Neutrophil (primary cell): ENCODE results near the gene PPARGC1A.

Experiments used
- H3K27ac ChIP-seq: fragments of 200-600 bp; sonication (generic); 2 replicates; pipeline ENCODE4 v1.5.1; 2016; ENCODE audit warnings: mild to moderate bottlenecking, moderate library complexity
- H3K27me3 ChIP-seq: fragments of 200-600 bp; sonication (generic); 2 replicates; pipeline ENCODE4 v1.6.0; 2016; ENCODE audit warnings: mild to moderate bottlenecking
- H3K36me3 ChIP-seq: fragments of 200-600 bp; sonication (generic); 2 replicates; pipeline ENCODE4 v1.5.1; 2017
- H3K4me1 ChIP-seq, 2 experiments: fragments of 200-600 bp in 1 of 2; sonication (generic) in 1 of 2; 1 replicate in 1 of 2; 2 replicates in 1 of 2; pipeline versions ENCODE4 v1.5.1 to v1.6.1; 2013 to 2016; ENCODE audit warnings: low read depth in 1 of 2, low read length in 1 of 2, mild to moderate bottlenecking in 1 of 2, moderate library complexity in 1 of 2; ENCODE audit not compliant: control insufficient read depth in 1 of 2, insufficient read depth in 1 of 2
- H3K4me3 ChIP-seq, 2 experiments: fragments of 200-600 bp in 1 of 2; sonication (generic) in 1 of 2; 1 replicate in 1 of 2; 2 replicates in 1 of 2; pipeline ENCODE4 v1.5.1; 2013 to 2016; ENCODE audit warnings: low read depth in 1 of 2, low read length in 1 of 2, mild to moderate bottlenecking in 1 of 2, moderate library complexity in 1 of 2
- H3K9me3 ChIP-seq: fragments of 200-600 bp; sonication (generic); 2 replicates; pipeline ENCODE4 v1.5.1; 2016
- TF ChIP-seq, protein P1 (sequence below): fragments of 200-600 bp; sonication (generic); IDR thresholded peaks from 2 replicates; pipeline ENCODE4 v1.5.1; 2016; ENCODE audit warnings: antibody characterized with exemption

Gene PPARGC1A

DNA sequence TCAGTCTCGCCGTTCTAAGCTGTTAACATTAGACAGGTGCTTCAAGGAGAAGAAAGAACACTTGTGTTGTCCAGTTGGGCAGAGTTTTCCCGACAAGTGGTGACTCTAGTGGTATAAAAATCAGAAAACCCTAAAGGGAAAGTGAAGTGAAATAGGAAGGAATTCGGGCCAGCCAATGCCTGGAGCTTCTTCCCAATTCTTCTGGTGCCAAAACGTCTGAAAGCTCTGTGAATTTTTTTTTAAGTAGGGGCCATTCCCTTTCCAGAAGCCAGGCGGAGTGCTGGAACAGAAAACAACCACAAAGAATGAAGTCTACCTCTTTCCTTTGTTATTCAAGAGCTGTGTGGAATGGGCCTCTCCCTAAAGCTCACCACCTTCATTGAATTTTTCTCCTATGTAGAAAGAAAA, 43.1 kb upstream of the PPARGC1A start:
- Histone ChIP-seq H3K36me3 (no peaks in the 10 kb centered on the region), H3K9me3 (no peaks in the 10 kb centered on the region), H3K4me3 (no peak overlapping the region), H3K4me1 (no peaks in the 10 kb centered on the region), H3K27ac (no peak overlapping the region), H3K27me3 (no peaks in the 10 kb centered on the region)
- TF ChIP-seq, protein P1, sequence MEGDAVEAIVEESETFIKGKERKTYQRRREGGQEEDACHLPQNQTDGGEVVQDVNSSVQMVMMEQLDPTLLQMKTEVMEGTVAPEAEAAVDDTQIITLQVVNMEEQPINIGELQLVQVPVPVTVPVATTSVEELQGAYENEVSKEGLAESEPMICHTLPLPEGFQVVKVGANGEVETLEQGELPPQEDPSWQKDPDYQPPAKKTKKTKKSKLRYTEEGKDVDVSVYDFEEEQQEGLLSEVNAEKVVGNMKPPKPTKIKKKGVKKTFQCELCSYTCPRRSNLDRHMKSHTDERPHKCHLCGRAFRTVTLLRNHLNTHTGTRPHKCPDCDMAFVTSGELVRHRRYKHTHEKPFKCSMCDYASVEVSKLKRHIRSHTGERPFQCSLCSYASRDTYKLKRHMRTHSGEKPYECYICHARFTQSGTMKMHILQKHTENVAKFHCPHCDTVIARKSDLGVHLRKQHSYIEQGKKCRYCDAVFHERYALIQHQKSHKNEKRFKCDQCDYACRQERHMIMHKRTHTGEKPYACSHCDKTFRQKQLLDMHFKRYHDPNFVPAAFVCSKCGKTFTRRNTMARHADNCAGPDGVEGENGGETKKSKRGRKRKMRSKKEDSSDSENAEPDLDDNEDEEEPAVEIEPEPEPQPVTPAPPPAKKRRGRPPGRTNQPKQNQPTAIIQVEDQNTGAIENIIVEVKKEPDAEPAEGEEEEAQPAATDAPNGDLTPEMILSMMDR, result no peak

DNA sequence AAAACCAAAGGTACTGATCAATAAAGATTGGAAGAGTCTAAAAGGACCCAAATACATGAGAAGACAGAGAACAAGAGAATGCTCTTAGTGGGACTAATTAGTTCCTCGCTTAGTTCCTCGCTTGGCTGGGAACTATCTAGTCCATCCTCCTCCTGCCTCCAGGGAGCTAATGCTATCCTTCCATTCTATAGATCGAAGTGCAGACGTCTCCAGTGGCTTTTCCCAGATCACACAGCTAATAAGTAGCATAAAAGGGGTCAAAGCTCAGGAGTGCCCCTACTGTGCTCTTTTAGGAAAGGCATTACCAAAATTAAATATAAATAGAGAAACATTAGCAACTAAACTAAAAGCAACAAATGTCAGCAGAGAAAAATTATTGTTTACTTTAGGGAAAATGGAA, 42.3 kb upstream of the PPARGC1A start:
- TF ChIP-seq, protein P1, result no peak
- Histone ChIP-seq H3K9me3 (no peaks in the 10 kb centered on the region), H3K27me3 (no peaks in the 10 kb centered on the region), H3K4me3 (no peak overlapping the region), H3K27ac (no peak overlapping the region), H3K36me3 (no peaks in the 10 kb centered on the region), H3K4me1 (no peaks in the 10 kb centered on the region)

DNA sequence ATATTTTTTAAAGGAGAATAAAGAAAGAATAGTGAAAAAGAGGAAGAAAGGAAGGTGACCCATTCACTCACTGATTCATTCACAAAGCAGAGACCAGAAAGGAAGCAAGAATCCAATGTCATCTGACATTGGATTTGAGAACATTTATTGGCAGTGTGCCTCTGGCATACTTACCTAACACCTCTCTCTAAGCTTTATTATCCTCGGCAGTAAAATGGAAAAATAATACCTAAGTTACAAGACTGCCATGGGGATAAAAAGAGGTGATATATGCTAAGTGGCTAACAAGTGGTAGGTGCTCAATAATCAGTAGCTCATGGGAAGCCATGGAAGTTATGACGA, 41.6 kb upstream of the PPARGC1A start:
- H3K4me1 ChIP-seq, result no peaks in the 10 kb centered on the region
- no peaks in the 10 kb centered on the region for H3K9me3 ChIP-seq
- H3K4me3 ChIP-seq, result no peak overlapping the region
- no peak overlapping the region for H3K27ac ChIP-seq
- no peaks in the 10 kb centered on the region for H3K36me3 ChIP-seq
- TF ChIP-seq, protein P1, result no peak
- H3K27me3 ChIP-seq, result no peaks in the 10 kb centered on the region

GRCh38 chr4:23930750-23931488, 41.1 kb upstream of the PPARGC1A start:
- no peak overlapping the region for H3K27ac ChIP-seq
- H3K9me3 ChIP-seq, result no peaks in the 10 kb centered on the region
- no peak overlapping the region for H3K4me3 ChIP-seq
- TF ChIP-seq, protein P1, result no peak
- H3K36me3 ChIP-seq, result no peaks in the 10 kb centered on the region
- H3K27me3 ChIP-seq, result no peaks in the 10 kb centered on the region
- no peaks in the 10 kb centered on the region for H3K4me1 ChIP-seq

DNA sequence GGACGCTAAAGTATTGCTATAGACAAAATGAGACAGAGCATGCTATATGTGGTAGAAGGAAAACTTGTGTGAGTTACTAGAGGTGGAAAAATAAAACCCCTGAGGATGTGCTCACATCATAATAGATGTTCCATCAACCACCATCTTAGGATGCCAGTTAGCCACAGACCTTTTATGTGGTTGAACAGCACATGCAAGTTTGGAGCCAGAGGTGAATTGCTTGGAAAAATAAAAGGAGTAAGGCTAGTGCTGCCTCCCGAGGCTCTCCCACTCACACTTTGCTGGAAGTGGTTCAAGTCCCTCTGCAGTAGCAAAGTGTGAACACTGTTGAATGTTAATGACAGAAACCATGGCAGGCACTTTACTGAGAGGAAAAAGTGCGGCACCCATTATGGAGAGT, 39.4 kb upstream of the PPARGC1A start:
- Histone ChIP-seq H3K4me1 (no peaks in the 10 kb centered on the region), H3K4me3 (no peak overlapping the region), H3K36me3 (no peaks in the 10 kb centered on the region), H3K9me3 (no peaks in the 10 kb centered on the region), H3K27ac (no peak overlapping the region), H3K27me3 (no peaks in the 10 kb centered on the region)
- TF ChIP-seq, protein P1, result no peak

DNA sequence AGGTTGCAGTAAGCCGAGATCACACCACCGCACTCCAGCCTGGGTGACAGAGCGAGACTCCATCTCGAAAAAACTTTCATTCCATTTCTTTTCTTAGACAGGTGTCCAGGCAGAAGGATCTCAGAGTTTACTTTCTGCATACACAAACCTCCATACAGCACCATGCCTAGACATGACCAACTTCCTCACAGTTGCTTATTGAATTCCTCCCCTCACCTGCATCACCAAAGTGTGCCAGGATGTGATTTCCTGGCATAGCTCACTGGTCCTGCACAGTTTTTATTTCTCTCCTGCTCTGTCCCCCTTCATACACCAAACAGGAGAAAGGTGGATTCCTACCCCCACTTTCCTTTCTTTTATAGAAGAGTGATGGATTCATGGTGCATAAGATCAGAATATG, 34.7 kb upstream of the PPARGC1A start:
- TF ChIP-seq, protein P1, result no peak
- H3K4me3 ChIP-seq, result no peak overlapping the region

More for the DNA sequence above, 34.7 kb upstream of the PPARGC1A start:
- Histone ChIP-seq H3K36me3 (no peaks in the 10 kb centered on the region), H3K9me3 (no peaks in the 10 kb centered on the region), H3K4me1 (no peaks in the 10 kb centered on the region), H3K27ac (no peak overlapping the region), H3K27me3 (no peaks in the 10 kb centered on the region)
